Spleen (tissue), 11 donors: ENCODE measurements around the gene SLC26A8. TPM values are rescaled to one million over a fixed set of nuclear protein-coding genes. Genes with fewer than 3 reads are reported as not detected.

Experiments used
- DNase-seq: peaks from one replicate; pipeline ENCODE4 v3.0.0-alpha.2; 2020
- H3K27ac ChIP-seq, 8 donors: fragments of 200-600 bp; sonication (generic) in 7 of 8; 1 replicate in 4 of 8; 2 replicates in 4 of 8; pipeline versions ENCODE4 v1.5.0 to v1.8.0; 2016 to 2021; ENCODE audit warnings: inconsistent platforms in 4 of 8, mild to moderate bottlenecking in 4 of 8, moderate library complexity in 1 of 8
- H3K27me3 ChIP-seq, 7 donors: fragments of 200-600 bp; sonication (generic) in 6 of 7; replicated peaks in 1 of 7; 1 replicate in 4 of 7; 2 replicates in 3 of 7; pipeline versions ENCODE4 v1.5.0 to v1.8.0; 2016 to 2021; ENCODE audit warnings: inconsistent platforms in 3 of 7, mild to moderate bottlenecking in 1 of 7
- H3K36me3 ChIP-seq, 6 donors: fragments of 200-600 bp; sonication (generic) in 5 of 6; 1 replicate in 4 of 6; 2 replicates in 2 of 6; pipeline versions ENCODE4 v1.5.0 to v1.8.0; 2016 to 2021; ENCODE audit warnings: inconsistent platforms in 2 of 6
- H3K4me1 ChIP-seq, 6 donors: fragments of 200-600 bp; sonication (generic) in 5 of 6; 1 replicate in 3 of 6; 2 replicates in 3 of 6; pipeline versions ENCODE4 v1.5.0 to v1.8.0; 2016 to 2021; ENCODE audit warnings: inconsistent platforms in 3 of 6
- H3K4me3 ChIP-seq, 8 donors: fragments of 200-600 bp; sonication (generic) in 7 of 8; 1 replicate in 4 of 8; 2 replicates in 4 of 8; pipeline versions ENCODE4 v1.5.0 to v1.8.0; 2016 to 2021; ENCODE audit warnings: inconsistent platforms in 4 of 8, mild to moderate bottlenecking in 4 of 8, moderate library complexity in 2 of 8
- H3K9me3 ChIP-seq, 8 donors: fragments of 200-600 bp; sonication (generic) in 7 of 8; 1 replicate in 4 of 8; 2 replicates in 4 of 8; pipeline versions ENCODE4 v1.5.0 to v1.8.0; 2016 to 2021; ENCODE audit warnings: inconsistent platforms in 4 of 8
- CTCF ChIP-seq, 11 experiments: fragments of 200-600 bp in 7 of 11; fragments of 450-650 bp in 4 of 11; sonication (generic) in 4 of 11; IDR thresholded peaks in 8 of 11; conservative IDR thresholded peaks in 3 of 11; 1 replicate in 7 of 11; 2 replicates in 4 of 11; pipeline versions ENCODE4 v1.4.0 to v1.8.0; 2016 to 2021; ENCODE audit warnings: antibody characterized with exemption in 11 of 11, inconsistent platforms in 4 of 11, mild to moderate bottlenecking in 1 of 11
- POLR2A ChIP-seq, 3 donors: fragments of 450-650 bp; IDR thresholded peaks; one replicate each; pipeline ENCODE4 v1.5.1; 2017; ENCODE audit warnings: antibody characterized with exemption in 3 of 3, mild to moderate bottlenecking in 1 of 3
- POLR2AphosphoS5 ChIP-seq, 3 donors: sonication (generic); formaldehyde crosslinking; IDR thresholded peaks; one replicate each; pipeline ENCODE4 v1.5.1; 2017; ENCODE audit warnings: antibody characterized with exemption in 3 of 3
- WGBS, 5 donors: extraction: QIAGEN DNeasy Blood & Tissue Kit in 3 of 5; methylation state at CpG; one replicate each; pipeline versions ENCODE4 v1.1.5 to v1.1.7; 2013 to 2018; 5-methylcytosine and 5-hydroxymethylcytosine counted together
- intact Hi-C: fragments of 100-400 bp; cut with DNase I; formaldehyde crosslinking; loops from one replicate; pipeline ENCODE4 v1.15.0; 2023; ENCODE audit warnings: low total_unique reads
- polyA plus RNA-seq, 3 donors: library from polyadenylated mRNA; stranded (reverse); fragments of 200-250 nt; gene quantifications; one replicate each; pipeline ENCODE4 v1.2.1, GENCODE V29; 2013
- total RNA-seq, 7 donors: library from RNA; depleted of rRNA in 3 of 7; stranded (reverse); fragments of >200 nt in 3 of 7; fragmentation: NEBNext Ultra II Directional in 4 of 7; extraction: Animal tissue kit (Norgen Biotek cat#: 25700) in 4 of 7; gene quantifications; one replicate each; pipeline versions ENCODE4 v1.1.0 to v1.2.1, GENCODE V29; 2016 to 2021
- donor health status: healthy with polysubstance abuse.
- donor health status: DM: no; HTN: no; CAD: no; lungs with moderate emphysema.
- donor health status: DM: no; HTN: no; CAD: no.
- donor health status: Bipolar disorder and iron deficiency.
- donor health status: healthy.
- donor health status: DM: no; HTN: no; CAD: no.
- donor health status: DM: yes; HTN: yes; CAD: no.

Gene SLC26A8
- total and polyA plus RNA-seq, 10 donors: 0.11 to 7.8 (median 2.5) TPM

GRCh38 chr6:36056178-36056577 lies 31.7 kb upstream of the SLC26A8 start:
- TF ChIP-seq CTCF (IDR thresholded peaks at IDR 0.05 in 8 of 11, conservative IDR thresholded peaks at IDR 0.05 in 3 of 11) (no peak), POLR2A (IDR thresholded peaks at IDR 0.05) (no peak), POLR2AphosphoS5 (IDR thresholded peaks at IDR 0.05) (no peak)
- no peaks in the 10 kb centered on the region for H3K9me3 ChIP-seq
- H3K4me3 ChIP-seq: no peak overlapping the region
- H3K27ac ChIP-seq: no peak overlapping the region
- H3K4me1 ChIP-seq: peaks cover 0 to 79% (median 19%) of the 10 kb centered on the region in 6 donors
- intact Hi-C loops: no loop called here
- no peaks in the 10 kb centered on the region for H3K27me3 ChIP-seq
- no peak for DNase-seq
- peaks cover 0 to 70% (median 33%) of the 10 kb centered on the region in 6 donors for H3K36me3 ChIP-seq
- 88 to 97% (median 88%) methylated on average over 1 of the region's 1 CpG for WGBS, 5 donors

GRCh38 chr6:36054956-36055355 lies 30.5 kb upstream of the SLC26A8 start:
- peaks cover 0 to 57% (median 27%) of the 10 kb centered on the region in 6 donors for H3K36me3 ChIP-seq
- no peaks in the 10 kb centered on the region for H3K9me3 ChIP-seq
- H3K4me1 ChIP-seq: peaks cover 0 to 79% (median 26%) of the 10 kb centered on the region in 6 donors
- TF ChIP-seq POLR2AphosphoS5 (IDR thresholded peaks at IDR 0.05) (no peak), POLR2A (IDR thresholded peaks at IDR 0.05) (no peak), CTCF (IDR thresholded peaks at IDR 0.05 in 8 of 11, conservative IDR thresholded peaks at IDR 0.05 in 3 of 11) (no peak)
- no peak overlapping the region for H3K4me3 ChIP-seq
- DNase-seq: no peak
- H3K27ac ChIP-seq: no peak overlapping the region
- H3K27me3 ChIP-seq: no peaks in the 10 kb centered on the region
- 49 to 82% (median 67%) methylated on average over 2 of the region's 2 CpGs for WGBS, 5 donors
- intact Hi-C loops: no loop called here

GRCh38 chr6:36054415-36054814 lies 30.0 kb upstream of the SLC26A8 start:
- no peak for TF ChIP-seq POLR2A (IDR thresholded peaks at IDR 0.05)
- no peak for TF ChIP-seq POLR2AphosphoS5 (IDR thresholded peaks at IDR 0.05)
- TF ChIP-seq CTCF (IDR thresholded peaks at IDR 0.05 in 8 of 11, conservative IDR thresholded peaks at IDR 0.05 in 3 of 11): no peak
- Histone ChIP-seq H3K4me3 (no peak overlapping the region), H3K9me3 (no peaks in the 10 kb centered on the region), H3K4me1 (peaks cover 0 to 84% (median 31%) of the 10 kb centered on the region in 6 donors), H3K27me3 (no peaks in the 10 kb centered on the region), H3K27ac (no peak overlapping the region), H3K36me3 (peaks cover 0 to 52% (median 22%) of the 10 kb centered on the region in 6 donors)
- intact Hi-C loops: no loop called here
- 90 to 93% (median 92%) methylated on average over 2 of the region's 2 CpGs for WGBS, 5 donors
- DNase-seq: no peak

GRCh38 chr6:36053878-36054277 lies 29.4 kb upstream of the SLC26A8 start:
- TF ChIP-seq POLR2AphosphoS5 (IDR thresholded peaks at IDR 0.05) (no peak), CTCF (IDR thresholded peaks at IDR 0.05 in 8 of 11, conservative IDR thresholded peaks at IDR 0.05 in 3 of 11) (no peak), POLR2A (IDR thresholded peaks at IDR 0.05) (no peak)
- 81 to 99% (median 94%) methylated on average over 2 of the region's 2 CpGs for WGBS, 5 donors
- Histone ChIP-seq H3K27ac (no peak overlapping the region), H3K36me3 (peaks cover 0 to 47% (median 17%) of the 10 kb centered on the region in 6 donors), H3K4me3 (no peak overlapping the region), H3K9me3 (no peaks in the 10 kb centered on the region), H3K27me3 (no peaks in the 10 kb centered on the region), H3K4me1 (peaks cover 4 to 89% (median 35%) of the 10 kb centered on the region in 6 donors)
- no peak for DNase-seq
- intact Hi-C loops: no loop called here
